ENCODE data around the gene LRRFIP2. TPM values are rescaled to one million over a fixed set of nuclear protein-coding genes. Genes with fewer than 3 reads are reported as not detected.

The LRRFIP2 gene
- total RNA-seq, 1 donor from 2014 or later = 36.7 TPM

DNA sequence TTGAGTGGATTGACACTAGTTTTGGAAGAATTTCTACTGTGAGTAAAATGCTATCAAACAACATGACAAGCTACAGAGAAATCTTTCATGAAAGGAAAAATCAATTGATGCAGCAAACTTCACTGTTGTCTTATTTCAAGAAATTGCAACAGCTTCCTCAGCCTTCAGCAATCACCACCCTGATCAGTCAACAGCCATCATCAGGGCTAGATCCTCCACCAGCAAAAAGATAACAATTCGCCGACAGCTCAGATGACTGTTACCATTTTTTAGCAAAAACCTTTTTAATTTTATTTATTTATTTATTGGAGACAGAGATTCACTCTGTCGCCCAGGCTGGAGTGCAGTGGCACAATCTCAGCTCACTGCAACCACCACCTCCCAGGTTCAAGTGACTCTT, 137.0 kb downstream of the LRRFIP2 start:
- Mint-ChIP-seq H3K27ac (no peak overlapping the region), H3K4me1 (no peaks in the 10 kb centered on the region), H3K27me3 (ENCODE audit: insufficient read depth, low read depth) (peaks cover 2% of the 10 kb centered on the region), H3K9me3 (peaks cover 23% of the 10 kb centered on the region), H3K36me3 (peaks cover 69% of the 10 kb centered on the region), H3K4me3 (no peak overlapping the region)
- Histone ChIP-seq H4K20me1 (ENCODE audit: low read depth) (no peaks in the 10 kb centered on the region), H3K79me2 (ENCODE audit: low read depth) (no peaks in the 10 kb centered on the region), H3K36me3 (peaks cover 35% of the 10 kb centered on the region), H3K27me3 (no peaks in the 10 kb centered on the region), H3K4me3 (no peak overlapping the region), H3K27ac (no peak overlapping the region), H3K9me3 (ENCODE audit: low read depth) (no peaks in the 10 kb centered on the region), H2AFZ (replicated peaks) (no peak overlapping the region), H3K9ac (no peak overlapping the region), H3K4me2 (no peak overlapping the region), H3K4me1 (peaks cover 6% of the 10 kb centered on the region), H3F3A (ENCODE audit: low read depth) (no peaks in the 10 kb centered on the region)
- TF ChIP-seq, protein P1, sequence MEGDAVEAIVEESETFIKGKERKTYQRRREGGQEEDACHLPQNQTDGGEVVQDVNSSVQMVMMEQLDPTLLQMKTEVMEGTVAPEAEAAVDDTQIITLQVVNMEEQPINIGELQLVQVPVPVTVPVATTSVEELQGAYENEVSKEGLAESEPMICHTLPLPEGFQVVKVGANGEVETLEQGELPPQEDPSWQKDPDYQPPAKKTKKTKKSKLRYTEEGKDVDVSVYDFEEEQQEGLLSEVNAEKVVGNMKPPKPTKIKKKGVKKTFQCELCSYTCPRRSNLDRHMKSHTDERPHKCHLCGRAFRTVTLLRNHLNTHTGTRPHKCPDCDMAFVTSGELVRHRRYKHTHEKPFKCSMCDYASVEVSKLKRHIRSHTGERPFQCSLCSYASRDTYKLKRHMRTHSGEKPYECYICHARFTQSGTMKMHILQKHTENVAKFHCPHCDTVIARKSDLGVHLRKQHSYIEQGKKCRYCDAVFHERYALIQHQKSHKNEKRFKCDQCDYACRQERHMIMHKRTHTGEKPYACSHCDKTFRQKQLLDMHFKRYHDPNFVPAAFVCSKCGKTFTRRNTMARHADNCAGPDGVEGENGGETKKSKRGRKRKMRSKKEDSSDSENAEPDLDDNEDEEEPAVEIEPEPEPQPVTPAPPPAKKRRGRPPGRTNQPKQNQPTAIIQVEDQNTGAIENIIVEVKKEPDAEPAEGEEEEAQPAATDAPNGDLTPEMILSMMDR (IDR thresholded peaks at IDR 0.05) = no peak
- TF ChIP-seq EZH2phosphoT487 (IDR thresholded peaks at IDR 0.05) (no peak), EZH2 (IDR thresholded peaks at IDR 0.05) (no peak)
- DNase-seq (ENCODE audit: low spot score) = no peak

DNA sequence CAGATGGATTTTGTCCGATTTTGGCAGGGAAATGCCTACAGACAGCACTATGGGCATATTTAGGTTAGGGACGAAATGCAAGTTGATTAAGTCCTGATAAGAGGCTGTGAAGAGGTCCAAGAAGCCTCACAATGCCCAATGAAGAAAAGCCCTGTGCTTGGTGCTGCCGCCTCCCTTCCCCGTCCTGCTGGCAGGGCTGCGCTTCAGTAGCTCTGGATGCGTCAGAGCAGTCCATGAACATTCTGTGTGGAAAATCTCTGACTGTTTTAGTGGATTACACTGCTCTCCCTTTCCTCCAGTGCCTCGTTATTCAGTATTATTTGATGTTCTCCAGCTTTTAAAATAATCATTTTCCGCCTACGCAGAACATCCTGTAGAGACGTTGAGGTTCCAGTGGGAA, 141.4 kb downstream of the LRRFIP2 start:
- H3F3A ChIP-seq (ENCODE audit: low read depth) = no peaks in the 10 kb centered on the region
- H3K4me1 Mint-ChIP-seq = no peaks in the 10 kb centered on the region
- peaks cover 52% of the 10 kb centered on the region for H3K36me3 Mint-ChIP-seq
- no peak overlapping the region for H3K4me3 Mint-ChIP-seq
- TF ChIP-seq, protein P1 (IDR thresholded peaks at IDR 0.05) = no peak
- TF ChIP-seq EZH2phosphoT487 (IDR thresholded peaks at IDR 0.05) (no peak), EZH2 (IDR thresholded peaks at IDR 0.05) (no peak)
- H2AFZ ChIP-seq (replicated peaks) = no peak overlapping the region
- H3K27me3 ChIP-seq = no peaks in the 10 kb centered on the region
- H3K36me3 ChIP-seq = peaks cover 35% of the 10 kb centered on the region
- H3K9me3 ChIP-seq (ENCODE audit: low read depth) = no peaks in the 10 kb centered on the region
- H3K79me2 ChIP-seq (ENCODE audit: low read depth) = no peaks in the 10 kb centered on the region
- H3K27ac ChIP-seq = no peak overlapping the region
- H3K27me3 Mint-ChIP-seq (ENCODE audit: insufficient read depth, low read depth) = peaks cover 2% of the 10 kb centered on the region
- peaks cover 23% of the 10 kb centered on the region for H3K9me3 Mint-ChIP-seq
- peaks cover 3% of the 10 kb centered on the region for H3K4me1 ChIP-seq
- no peak overlapping the region for H3K4me2 ChIP-seq
- DNase-seq (ENCODE audit: low spot score) = no peak
- H3K27ac Mint-ChIP-seq = no peak overlapping the region
- H3K4me3 ChIP-seq = no peak overlapping the region
- H4K20me1 ChIP-seq (ENCODE audit: low read depth) = no peaks in the 10 kb centered on the region
- no peak overlapping the region for H3K9ac ChIP-seq

DNA sequence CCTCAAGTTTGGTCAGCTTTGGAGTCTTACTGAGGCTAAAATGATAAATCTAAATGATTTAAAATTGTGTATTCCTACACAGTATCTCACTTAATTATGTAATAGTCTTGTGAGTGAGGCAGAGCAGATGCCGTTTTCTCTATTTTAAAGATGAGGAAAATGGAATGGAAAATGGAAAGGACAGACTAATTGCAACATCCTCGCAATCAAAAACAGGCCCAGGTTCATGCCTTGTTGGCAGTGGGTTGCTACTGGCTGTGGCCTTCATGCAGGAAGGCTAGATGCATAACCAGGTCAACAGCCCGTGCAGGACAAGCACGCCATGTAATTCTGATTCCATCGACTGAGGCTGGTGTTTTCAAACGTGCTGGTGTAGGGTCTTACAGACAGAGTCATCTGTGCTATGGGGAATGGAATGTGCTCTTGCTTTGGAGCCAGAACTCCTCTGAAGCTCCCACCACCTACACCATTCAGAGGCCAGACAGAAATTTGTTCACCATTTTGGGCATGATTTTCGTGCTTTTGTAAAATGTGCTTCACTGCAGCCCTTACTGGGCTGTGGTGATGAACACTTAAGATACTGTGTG, 143.2 kb downstream of the LRRFIP2 start:
- Histone ChIP-seq H2AFZ (replicated peaks) (no peak overlapping the region), H3K9me3 (ENCODE audit: low read depth) (no peaks in the 10 kb centered on the region), H3K4me2 (no peak overlapping the region), H3F3A (ENCODE audit: low read depth) (no peaks in the 10 kb centered on the region), H3K36me3 (peaks cover 26% of the 10 kb centered on the region), H3K27me3 (no peaks in the 10 kb centered on the region), H3K4me3 (no peak overlapping the region), H3K4me1 (no peaks in the 10 kb centered on the region), H3K79me2 (ENCODE audit: low read depth) (no peaks in the 10 kb centered on the region), H3K9ac (no peak overlapping the region), H3K27ac (no peak overlapping the region), H4K20me1 (ENCODE audit: low read depth) (no peaks in the 10 kb centered on the region)
- Mint-ChIP-seq H3K27me3 (ENCODE audit: insufficient read depth, low read depth) (peaks cover 2% of the 10 kb centered on the region), H3K4me1 (no peaks in the 10 kb centered on the region), H3K36me3 (peaks cover 44% of the 10 kb centered on the region), H3K9me3 (peaks cover 16% of the 10 kb centered on the region), H3K4me3 (no peak overlapping the region), H3K27ac (no peak overlapping the region)
- TF ChIP-seq, protein P1 (IDR thresholded peaks at IDR 0.05) = no peak
- no peak for TF ChIP-seq EZH2phosphoT487 (IDR thresholded peaks at IDR 0.05)
- no peak for TF ChIP-seq EZH2 (IDR thresholded peaks at IDR 0.05)
- DNase-seq (ENCODE audit: low spot score) = no peak
